ENCODE measurements around the gene ACTL10. TPM values are rescaled to one million over a fixed set of nuclear protein-coding genes. Genes with fewer than 3 reads are reported as not detected.
A peak's percentile ranks its signal among the peaks of the same experiment; 100 is the strongest.

The ACTL10 gene
- total RNA-seq, 1 experiment from 2014 or later: 2.5 TPM

GRCh38 chr20:33680686-33681085 is 13.9 kb downstream of the ACTL10 start:
- H4K20me1 ChIP-seq (ENCODE audit: insufficient read depth, low read depth, low read length): peaks cover 14% of the 10 kb centered on the region; the same call in 1 of the 2 replicates
- H3K4me2 ChIP-seq (ENCODE audit: low read depth, low read length, poor library complexity, severe bottlenecking): peak overlapping the region; percentile 57
- H2AFZ ChIP-seq (ENCODE audit: low read length): no peak overlapping the region
- peaks cover 63% of the 10 kb centered on the region for H3K4me1 ChIP-seq (ENCODE audit: low read length)
- peak overlapping the region; percentile 39; the same call in 1 of the 2 replicates for H3K4me3 ChIP-seq (ENCODE audit: low read length)
- H3K79me2 ChIP-seq (ENCODE audit: low read length): peaks cover 51% of the 10 kb centered on the region
- H3K9me2 ChIP-seq (replicated peaks; ENCODE audit: insufficient read depth, low read length): no peaks in the 10 kb centered on the region
- no peaks in the 10 kb centered on the region for H3K36me3 ChIP-seq (ENCODE audit: insufficient read depth, low read length)
- H3K27ac ChIP-seq (ENCODE audit: low read length): peak overlapping the region; percentile 92
- DNase-seq: no peak
- H3K27me3 ChIP-seq (ENCODE audit: low read length): no peaks in the 10 kb centered on the region
- H3K9me3 ChIP-seq (ENCODE audit: low read length): no peaks in the 10 kb centered on the region
- peak overlapping the region; percentile 66 for H3K9ac ChIP-seq (ENCODE audit: low read length)

- Histone ChIP-seq H3K27me3 (ENCODE audit: low read length) (no peaks in the 10 kb centered on the region), H4K20me1 (ENCODE audit: insufficient read depth, low read depth, low read length) (peaks cover 14% of the 10 kb centered on the region; the same call in 1 of the 2 replicates), H3K27ac (ENCODE audit: low read length) (peak overlapping the region; percentile 92), H3K9me3 (ENCODE audit: low read length) (no peaks in the 10 kb centered on the region), H3K9ac (ENCODE audit: low read length) (peak overlapping the region; percentile 66), H3K79me2 (ENCODE audit: low read length) (peaks cover 51% of the 10 kb centered on the region), H3K4me2 (ENCODE audit: low read depth, low read length, poor library complexity, severe bottlenecking) (peak overlapping the region; percentile 57), H3K4me3 (ENCODE audit: low read length) (no peak overlapping the region), H3K4me1 (ENCODE audit: low read length) (peaks cover 61% of the 10 kb centered on the region), H3K36me3 (ENCODE audit: insufficient read depth, low read length) (no peaks in the 10 kb centered on the region), H3K9me2 (replicated peaks; ENCODE audit: insufficient read depth, low read length) (no peaks in the 10 kb centered on the region), H2AFZ (ENCODE audit: low read length) (no peak overlapping the region)
- DNase-seq: no peak
Observed at GRCh38 chr20:33681288-33681687, 14.5 kb downstream of the ACTL10 start.

- H4K20me1 ChIP-seq (ENCODE audit: insufficient read depth, low read depth, low read length): peaks cover 14% of the 10 kb centered on the region; the same call in 1 of the 2 replicates
- H3K36me3 ChIP-seq (ENCODE audit: insufficient read depth, low read length): no peaks in the 10 kb centered on the region
- H3K4me1 ChIP-seq (ENCODE audit: low read length): peaks cover 64% of the 10 kb centered on the region
- H3K9me3 ChIP-seq (ENCODE audit: low read length): no peaks in the 10 kb centered on the region
- peaks cover 51% of the 10 kb centered on the region for H3K79me2 ChIP-seq (ENCODE audit: low read length)
- peak overlapping the region; percentile 66 for H3K9ac ChIP-seq (ENCODE audit: low read length)
- no peaks in the 10 kb centered on the region for H3K9me2 ChIP-seq (replicated peaks; ENCODE audit: insufficient read depth, low read length)
- H2AFZ ChIP-seq (ENCODE audit: low read length): no peak overlapping the region
- peak overlapping the region; percentile 92 for H3K27ac ChIP-seq (ENCODE audit: low read length)
- peak overlapping the region; percentile 57 for H3K4me2 ChIP-seq (ENCODE audit: low read depth, low read length, poor library complexity, severe bottlenecking)
- H3K4me3 ChIP-seq (ENCODE audit: low read length): 0 out of 2 replicates have a peak overlapping the region, but pooled peaks have one; percentile 2
- H3K27me3 ChIP-seq (ENCODE audit: low read length): no peaks in the 10 kb centered on the region
- DNase-seq: no peak
Observed at GRCh38 chr20:33681728-33682353, 15.1 kb downstream of the ACTL10 start.

GRCh38 chr20:33684533-33685327 is 18.0 kb downstream of the ACTL10 start:
- Histone ChIP-seq H3K4me3 (ENCODE audit: low read length) (peak overlapping the region; percentile 73), H3K9ac (ENCODE audit: low read length) (peak overlapping the region; percentile 89)

GRCh38 chr20:33685328-33686099 is 18.8 kb downstream of the ACTL10 start:
- H3K9ac ChIP-seq (ENCODE audit: low read length): peak overlapping the region; percentile 89
- peak overlapping the region; percentile 73 for H3K4me3 ChIP-seq (ENCODE audit: low read length)
- H3K4me1 ChIP-seq (ENCODE audit: low read length): peaks cover 56% of the 10 kb centered on the region
- no peaks in the 10 kb centered on the region for H3K36me3 ChIP-seq (ENCODE audit: insufficient read depth, low read length)
- H3K9me3 ChIP-seq (ENCODE audit: low read length): no peaks in the 10 kb centered on the region
- DNase-seq: peak; percentile 96
- peak overlapping the region; percentile 98 for H3K27ac ChIP-seq (ENCODE audit: low read length)
- H3K4me2 ChIP-seq (ENCODE audit: low read depth, low read length, poor library complexity, severe bottlenecking): peak overlapping the region; percentile 91
- H3K27me3 ChIP-seq (ENCODE audit: low read length): no peaks in the 10 kb centered on the region
- H4K20me1 ChIP-seq (ENCODE audit: insufficient read depth, low read depth, low read length): peaks cover 14% of the 10 kb centered on the region; the same call in 1 of the 2 replicates
- H3K9me2 ChIP-seq (replicated peaks; ENCODE audit: insufficient read depth, low read length): no peaks in the 10 kb centered on the region
- H3K79me2 ChIP-seq (ENCODE audit: low read length): peaks cover 45% of the 10 kb centered on the region
- H2AFZ ChIP-seq (ENCODE audit: low read length): no peak overlapping the region

More at GRCh38 chr20:33684533-33685327, 18.0 kb downstream of the ACTL10 start:
- Histone ChIP-seq H3K4me2 (ENCODE audit: low read depth, low read length, poor library complexity, severe bottlenecking) (peak overlapping the region; percentile 91), H3K27me3 (ENCODE audit: low read length) (no peaks in the 10 kb centered on the region), H3K4me1 (ENCODE audit: low read length) (peaks cover 59% of the 10 kb centered on the region), H2AFZ (ENCODE audit: low read length) (no peak overlapping the region), H3K9me3 (ENCODE audit: low read length) (no peaks in the 10 kb centered on the region), H3K79me2 (ENCODE audit: low read length) (peaks cover 51% of the 10 kb centered on the region), H4K20me1 (ENCODE audit: insufficient read depth, low read depth, low read length) (peaks cover 14% of the 10 kb centered on the region; the same call in 1 of the 2 replicates), H3K9me2 (replicated peaks; ENCODE audit: insufficient read depth, low read length) (no peaks in the 10 kb centered on the region), H3K36me3 (ENCODE audit: insufficient read depth, low read length) (no peaks in the 10 kb centered on the region), H3K27ac (ENCODE audit: low read length) (peak overlapping the region; percentile 98)
- peak; percentile 61 for DNase-seq

GRCh38 chr20:33686100-33686983 is 19.6 kb downstream of the ACTL10 start, which contains the start of gene E2F1:
Gene E2F1 (minus strand): TSS chr20:33686385. CDS start chr20:33686264, 121 bp downstream.
- peak; percentile 98 for DNase-seq
- Histone ChIP-seq H3K79me2 (ENCODE audit: low read length) (peaks cover 37% of the 10 kb centered on the region), H3K36me3 (ENCODE audit: insufficient read depth, low read length) (no peaks in the 10 kb centered on the region), H2AFZ (ENCODE audit: low read length) (peak within 1 kb of the TSS; percentile 26; the same call in 1 of the 2 replicates), H3K4me1 (ENCODE audit: low read length) (peaks cover 48% of the 10 kb centered on the region), H3K4me3 (ENCODE audit: low read length) (peak within 1 kb of the TSS; percentile 73), H3K9ac (ENCODE audit: low read length) (peak within 1 kb of the TSS; percentile 89), H3K9me3 (ENCODE audit: low read length) (no peaks in the 10 kb centered on the region), H3K9me2 (replicated peaks; ENCODE audit: insufficient read depth, low read length) (no peaks in the 10 kb centered on the region), H3K4me2 (ENCODE audit: low read depth, low read length, poor library complexity, severe bottlenecking) (peak within 1 kb of the TSS; percentile 91), H4K20me1 (ENCODE audit: insufficient read depth, low read depth, low read length) (peaks cover 14% of the 10 kb centered on the region; the same call in 1 of the 2 replicates), H3K27ac (ENCODE audit: low read length) (peak within 1 kb of the TSS; percentile 98), H3K27me3 (ENCODE audit: low read length) (no peaks in the 10 kb centered on the region)

GRCh38 chr20:33686984-33687366 is 20.2 kb downstream of the ACTL10 start:
- H3K36me3 ChIP-seq (ENCODE audit: insufficient read depth, low read length): no peaks in the 10 kb centered on the region
- peaks cover 14% of the 10 kb centered on the region; the same call in 1 of the 2 replicates for H4K20me1 ChIP-seq (ENCODE audit: insufficient read depth, low read depth, low read length)
- peak overlapping the region; percentile 55 for H3K9ac ChIP-seq (ENCODE audit: low read length)
- H3K9me2 ChIP-seq (replicated peaks; ENCODE audit: insufficient read depth, low read length): no peaks in the 10 kb centered on the region
- peak overlapping the region; percentile 58 for H3K4me2 ChIP-seq (ENCODE audit: low read depth, low read length, poor library complexity, severe bottlenecking)
- DNase-seq: no peak
- H2AFZ ChIP-seq (ENCODE audit: low read length): peak overlapping the region; percentile 26; the same call in 1 of the 2 replicates
- H3K4me1 ChIP-seq (ENCODE audit: low read length): peaks cover 42% of the 10 kb centered on the region
- H3K79me2 ChIP-seq (ENCODE audit: low read length): peaks cover 32% of the 10 kb centered on the region
- H3K27ac ChIP-seq (ENCODE audit: low read length): no peak overlapping the region
- H3K9me3 ChIP-seq (ENCODE audit: low read length): no peaks in the 10 kb centered on the region
- peak overlapping the region; percentile 50; the same call in 1 of the 2 replicates for H3K4me3 ChIP-seq (ENCODE audit: low read length)
- H3K27me3 ChIP-seq (ENCODE audit: low read length): no peaks in the 10 kb centered on the region
